Type B pancreatic cell (in vitro differentiated cells): ENCODE results near the gene RAB33A. TPM values are rescaled to one million over a fixed set of nuclear protein-coding genes. Genes with fewer than 3 reads are reported as not detected.

Experiments
- DNase-seq: peaks from one replicate; pipeline ENCODE4 v3.0.0; 2021; ENCODE audit warnings: mixed read lengths; ENCODE audit not compliant: unreplicated experiment; ENCODE audit errors: extremely low spot score
- H3K27ac Mint-ChIP-seq: 2 replicates; pipeline ENCODE4 v1.8.0; 2021; ENCODE audit warnings: mild to moderate bottlenecking, mixed read lengths
- H3K27me3 Mint-ChIP-seq: 2 replicates; pipeline ENCODE4 v1.8.0; 2021; ENCODE audit warnings: mixed read lengths
- H3K36me3 Mint-ChIP-seq: 2 replicates; pipeline ENCODE4 v1.8.0; 2021; ENCODE audit warnings: mixed read lengths
- H3K4me1 Mint-ChIP-seq: one replicate; pipeline ENCODE4 v1.8.0; 2021; ENCODE audit warnings: mixed read lengths; ENCODE audit not compliant: unreplicated experiment
- H3K4me3 Mint-ChIP-seq: 2 replicates; pipeline ENCODE4 v1.8.0; 2021; ENCODE audit warnings: mild to moderate bottlenecking, mixed read lengths
- H3K9me3 Mint-ChIP-seq: 2 replicates; pipeline ENCODE4 v1.8.0; 2021; ENCODE audit warnings: mixed read lengths
- CTCF ChIP-seq: fragments of 200-600 bp; sonication (generic); conservative IDR thresholded peaks from 2 replicates; pipeline ENCODE4 v1.5.0; 2021; ENCODE audit warnings: antibody characterized with exemption, mild to moderate bottlenecking
- total RNA-seq: library from RNA; stranded (reverse); gene quantifications from 2 replicates; pipeline ENCODE4 v1.2.1, GENCODE V29; 2021; ENCODE audit warnings: low replicate concordance

The RAB33A gene
- total RNA-seq, 1 donor from 2014 or later: 3.5 TPM

GRCh38 chrX:130165181-130165702 is 6.5 kb upstream of the RAB33A start:
- no peaks in the 10 kb centered on the region for H3K9me3 Mint-ChIP-seq
- H3K4me3 Mint-ChIP-seq: peak overlapping the region; percentile 88
- H3K4me1 Mint-ChIP-seq: peaks cover under 1% of the 10 kb centered on the region
- DNase-seq: no peak
- H3K27me3 Mint-ChIP-seq: peaks cover 2% of the 10 kb centered on the region
- peaks cover 3% of the 10 kb centered on the region for H3K36me3 Mint-ChIP-seq
- H3K27ac Mint-ChIP-seq: peak overlapping the region; percentile 87
- TF ChIP-seq CTCF: no peak

- H3K9me3 Mint-ChIP-seq: no peaks in the 10 kb centered on the region
- H3K27me3 Mint-ChIP-seq: peaks cover 8% of the 10 kb centered on the region
- peaks cover 3% of the 10 kb centered on the region for H3K36me3 Mint-ChIP-seq
- DNase-seq: peak; percentile 93
- H3K4me1 Mint-ChIP-seq: no peaks in the 10 kb centered on the region
- H3K27ac Mint-ChIP-seq: peak within 1 kb of the TSS; percentile 87
- TF ChIP-seq CTCF: no peak
- H3K4me3 Mint-ChIP-seq: peak within 1 kb of the TSS; percentile 88
Measured at GRCh38 chrX:130165703-130166502, 5.9 kb upstream of the RAB33A start, which contains the start of gene AIFM1. Gene AIFM1 (minus strand): TSS chrX:130165841. CDS start chrX:130165656, 185 bp downstream.

DNA sequence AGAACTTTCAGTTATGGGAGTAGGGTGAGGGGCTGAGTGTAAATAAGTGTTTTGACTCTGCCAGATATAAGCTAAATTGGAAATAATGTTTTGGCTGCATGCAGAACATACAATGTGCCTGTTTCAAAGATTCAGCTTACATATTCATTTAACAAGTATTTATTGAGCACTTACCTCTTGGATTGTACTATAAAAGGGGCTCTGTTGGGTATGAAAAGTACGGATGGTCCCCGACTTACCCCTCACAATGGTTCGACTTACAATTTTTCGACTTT is 5.3 kb upstream of the RAB33A start:
- Mint-ChIP-seq H3K4me3 (peak overlapping the region; percentile 88), H3K27me3 (peaks cover 9% of the 10 kb centered on the region), H3K36me3 (peaks cover 3% of the 10 kb centered on the region), H3K9me3 (no peaks in the 10 kb centered on the region), H3K4me1 (no peaks in the 10 kb centered on the region), H3K27ac (peak overlapping the region; percentile 87)
- no peak for DNase-seq
- TF ChIP-seq CTCF: no peak

- no peaks in the 10 kb centered on the region for H3K9me3 Mint-ChIP-seq
- no peak overlapping the region for H3K27ac Mint-ChIP-seq
- H3K36me3 Mint-ChIP-seq: peaks cover under 1% of the 10 kb centered on the region
- peak overlapping the region; percentile 88 for H3K4me3 Mint-ChIP-seq
- H3K27me3 Mint-ChIP-seq: peaks cover 9% of the 10 kb centered on the region
- DNase-seq: no peak
- H3K4me1 Mint-ChIP-seq: no peaks in the 10 kb centered on the region
- TF ChIP-seq CTCF: no peak
Measured at GRCh38 chrX:130167040-130167439, 4.7 kb upstream of the RAB33A start.

DNA sequence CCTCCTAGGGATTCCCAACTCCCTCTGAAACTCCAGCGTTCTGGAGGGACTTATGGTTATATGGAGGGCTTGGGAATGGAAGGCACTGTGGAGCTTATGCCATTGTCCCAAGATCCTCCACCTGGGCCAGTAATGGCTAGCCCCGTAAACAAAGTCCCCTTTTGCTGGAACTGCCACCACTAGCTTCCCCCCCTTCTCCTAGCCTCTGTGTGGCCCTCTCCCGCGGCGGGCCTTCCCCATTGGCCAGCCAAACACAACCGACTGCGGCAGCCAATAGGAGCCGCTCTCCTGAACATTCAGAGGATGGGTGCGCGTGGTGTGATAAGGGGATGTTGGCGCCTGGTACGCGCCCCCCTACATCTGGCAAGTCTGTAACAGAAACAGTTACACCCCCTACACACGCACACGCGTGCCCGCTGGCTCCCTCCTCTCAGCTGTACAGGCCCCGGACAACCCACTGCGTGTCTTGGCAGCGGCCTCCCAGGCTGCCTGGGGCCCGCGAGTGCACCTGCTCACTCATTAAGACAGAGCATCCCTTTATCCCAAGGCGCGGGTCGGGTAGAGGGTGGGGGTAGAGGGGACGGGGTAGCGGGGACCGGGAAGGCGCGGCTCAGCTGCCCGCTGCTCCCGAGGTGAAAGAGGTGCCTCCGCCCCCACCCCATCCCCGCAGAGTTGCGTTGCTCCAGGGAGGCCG is 863 bp upstream of the RAB33A start:
- peaks cover 12% of the 10 kb centered on the region for H3K27me3 Mint-ChIP-seq
- no peak overlapping the region for H3K27ac Mint-ChIP-seq
- peaks cover 6% of the 10 kb centered on the region for H3K4me1 Mint-ChIP-seq
- TF ChIP-seq CTCF: no peak
- no peaks in the 10 kb centered on the region for H3K36me3 Mint-ChIP-seq
- H3K9me3 Mint-ChIP-seq: no peaks in the 10 kb centered on the region
- no peak for DNase-seq
- H3K4me3 Mint-ChIP-seq: peak overlapping the region; percentile 83
